Measurements from ENCODE around the gene SERPINB10.

The SERPINB10 gene

GRCh38 chr18:63951302-63951705 lies 43.5 kb downstream of the SERPINB10 start:
- Histone ChIP-seq H3K23ac (ENCODE audit: low read length) (no peak overlapping the region), H2BK5ac (ENCODE audit: low read depth, low read length, poor library complexity) (no peak overlapping the region), H3K9me3 (ENCODE audit: insufficient read depth, low read depth, low read length) (no peaks in the 10 kb centered on the region), H4K91ac (ENCODE audit: low read depth, low read length) (no peak overlapping the region), H4K12ac (ENCODE audit: low read depth, low read length) (no peak overlapping the region), H3K4me2 (ENCODE audit: low read length) (no peak overlapping the region), H2AK5ac (ENCODE audit: low read length) (no peak overlapping the region), H3K27me3 (ENCODE audit: insufficient read depth, low read length) (no peaks in the 10 kb centered on the region), H3K14ac (ENCODE audit: low read length) (no peak overlapping the region), H3K79me2 (ENCODE audit: control insufficient read depth, insufficient read depth, low read length, poor library complexity) (no peaks in the 10 kb centered on the region), H3K4ac (ENCODE audit: low read depth, low read length) (no peak overlapping the region), H3K4me1 (ENCODE audit: control insufficient read depth in 1 of 2, insufficient read depth in 2 of 2, low read length in 2 of 2) (peaks cover 0 to 4% of the 10 kb centered on the region in 2 experiments), H4K8ac (ENCODE audit: low read depth, low read length) (no peak overlapping the region), H3K27ac (ENCODE audit: low read depth, low read length) (no peak overlapping the region), H2AFZ (ENCODE audit: insufficient read depth, low read length, poor library complexity) (no peak overlapping the region), H2BK120ac (ENCODE audit: insufficient read depth, low read length, poor library complexity) (no peak overlapping the region), H3K18ac (ENCODE audit: low read length) (no peak overlapping the region), H3K79me1 (ENCODE audit: low read length) (no peaks in the 10 kb centered on the region), H3K36me3 (ENCODE audit: control insufficient read depth in 1 of 2, insufficient read depth in 2 of 2, low read length in 2 of 2) (no peaks in the 10 kb centered on the region), H3K4me3 (ENCODE audit: low read depth, low read length) (no peak overlapping the region), H2BK12ac (ENCODE audit: low read length) (no peak overlapping the region), H3K9ac (ENCODE audit: low read length) (no peak overlapping the region)
- no peak for DNase-seq
- no CpG with 5 or more reads among the region's 4 CpGs for WGBS (ENCODE audit: extremely low coverage, insufficient coverage, insufficient read length)

DNA sequence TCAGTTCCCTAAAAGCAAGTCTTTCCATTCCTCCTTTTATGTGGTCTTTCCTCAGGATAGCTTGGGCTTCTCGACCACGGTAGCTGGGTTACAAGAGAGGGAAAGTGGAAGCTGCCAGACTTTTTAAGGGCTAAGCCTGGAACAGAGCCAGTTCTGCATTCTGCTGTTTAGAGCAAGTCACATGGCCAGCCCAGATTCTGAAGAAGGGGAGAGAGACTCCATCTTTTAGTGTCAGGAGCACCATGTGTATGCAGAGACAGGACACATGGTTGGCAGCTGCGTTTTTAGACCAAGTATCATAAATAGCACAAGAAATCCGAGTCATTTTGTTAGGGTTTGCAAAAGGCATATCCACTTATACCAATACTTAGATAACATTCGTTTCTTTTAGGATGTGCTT lies 46.1 kb downstream of the SERPINB10 start:
- no peak overlapping the region for H3K18ac ChIP-seq (ENCODE audit: low read length)
- no peak overlapping the region for H3K4me3 ChIP-seq (ENCODE audit: low read depth, low read length)
- H2BK12ac ChIP-seq (ENCODE audit: low read length), result no peak overlapping the region
- H3K4me2 ChIP-seq (ENCODE audit: low read length), result no peak overlapping the region
- H3K36me3 ChIP-seq (ENCODE audit: control insufficient read depth in 1 of 2, insufficient read depth in 2 of 2, low read length in 2 of 2), result no peaks in the 10 kb centered on the region
- no CpG with 5 or more reads among the region's 5 CpGs for WGBS (ENCODE audit: extremely low coverage, insufficient coverage, insufficient read length)
- no peak overlapping the region for H2AK5ac ChIP-seq (ENCODE audit: low read length)
- H2BK5ac ChIP-seq (ENCODE audit: low read depth, low read length, poor library complexity), result no peak overlapping the region
- H4K8ac ChIP-seq (ENCODE audit: low read depth, low read length), result no peak overlapping the region
- H3K14ac ChIP-seq (ENCODE audit: low read length), result no peak overlapping the region
- no peaks in the 10 kb centered on the region for H3K9me3 ChIP-seq (ENCODE audit: insufficient read depth, low read depth, low read length)
- no peak overlapping the region for H3K27ac ChIP-seq (ENCODE audit: low read depth, low read length)
- no peak overlapping the region for H2AFZ ChIP-seq (ENCODE audit: insufficient read depth, low read length, poor library complexity)
- no peak overlapping the region for H4K12ac ChIP-seq (ENCODE audit: low read depth, low read length)
- H3K79me2 ChIP-seq (ENCODE audit: control insufficient read depth, insufficient read depth, low read length, poor library complexity), result no peaks in the 10 kb centered on the region
- H3K27me3 ChIP-seq (ENCODE audit: insufficient read depth, low read length), result no peaks in the 10 kb centered on the region
- DNase-seq, result no peak
- H3K79me1 ChIP-seq (ENCODE audit: low read length), result no peaks in the 10 kb centered on the region
- H3K23ac ChIP-seq (ENCODE audit: low read length), result no peak overlapping the region
- H2BK120ac ChIP-seq (ENCODE audit: insufficient read depth, low read length, poor library complexity), result no peak overlapping the region
- H3K4ac ChIP-seq (ENCODE audit: low read depth, low read length), result no peak overlapping the region
- no peak overlapping the region for H3K9ac ChIP-seq (ENCODE audit: low read length)
- no peak overlapping the region for H4K91ac ChIP-seq (ENCODE audit: low read depth, low read length)
- peaks cover 0 to 4% of the 10 kb centered on the region in 2 experiments for H3K4me1 ChIP-seq (ENCODE audit: control insufficient read depth in 1 of 2, insufficient read depth in 2 of 2, low read length in 2 of 2)

DNA sequence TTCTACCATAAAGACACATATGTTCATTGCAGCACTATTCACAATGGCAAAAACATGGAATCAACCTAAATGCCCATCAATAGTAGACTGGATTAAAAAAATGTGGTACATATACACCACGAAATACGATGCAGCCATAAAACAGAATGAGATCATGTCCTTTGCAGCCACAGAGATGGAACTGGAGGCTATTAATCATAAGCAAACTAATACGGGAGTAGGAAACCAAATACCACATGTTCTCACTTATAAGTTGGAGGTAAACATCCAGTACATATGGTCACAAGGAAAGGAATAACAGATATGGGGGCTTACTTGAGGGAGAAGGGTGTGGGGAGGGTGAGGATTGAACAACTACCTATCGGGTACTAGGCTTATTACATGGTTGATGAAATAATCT lies 49.0 kb downstream of the SERPINB10 start:
- Histone ChIP-seq H2AK5ac (ENCODE audit: low read length) (no peak overlapping the region), H3K4ac (ENCODE audit: low read depth, low read length) (no peak overlapping the region), H2BK12ac (ENCODE audit: low read length) (no peak overlapping the region), H3K79me1 (ENCODE audit: low read length) (no peaks in the 10 kb centered on the region), H3K4me3 (ENCODE audit: low read depth, low read length) (no peak overlapping the region), H3K27ac (ENCODE audit: low read depth, low read length) (no peak overlapping the region), H3K27me3 (ENCODE audit: insufficient read depth, low read length) (no peaks in the 10 kb centered on the region), H3K79me2 (ENCODE audit: control insufficient read depth, insufficient read depth, low read length, poor library complexity) (no peaks in the 10 kb centered on the region), H4K91ac (ENCODE audit: low read depth, low read length) (no peak overlapping the region), H4K12ac (ENCODE audit: low read depth, low read length) (no peak overlapping the region), H3K36me3 (ENCODE audit: control insufficient read depth in 1 of 2, insufficient read depth in 2 of 2, low read length in 2 of 2) (no peaks in the 10 kb centered on the region), H3K9me3 (ENCODE audit: insufficient read depth, low read depth, low read length) (no peaks in the 10 kb centered on the region), H2AFZ (ENCODE audit: insufficient read depth, low read length, poor library complexity) (no peak overlapping the region), H2BK120ac (ENCODE audit: insufficient read depth, low read length, poor library complexity) (no peak overlapping the region), H3K9ac (ENCODE audit: low read length) (no peak overlapping the region), H2BK5ac (ENCODE audit: low read depth, low read length, poor library complexity) (no peak overlapping the region), H4K8ac (ENCODE audit: low read depth, low read length) (no peak overlapping the region), H3K14ac (ENCODE audit: low read length) (no peak overlapping the region), H3K4me2 (ENCODE audit: low read length) (no peak overlapping the region), H3K4me1 (ENCODE audit: control insufficient read depth in 1 of 2, insufficient read depth in 2 of 2, low read length in 2 of 2) (no peaks in the 10 kb centered on the region), H3K23ac (ENCODE audit: low read length) (no peak overlapping the region), H3K18ac (ENCODE audit: low read length) (no peak overlapping the region)
- no CpG with 5 or more reads among the region's 4 CpGs for WGBS (ENCODE audit: extremely low coverage, insufficient coverage, insufficient read length)
- DNase-seq, result no peak

- Histone ChIP-seq H3K4ac (ENCODE audit: low read depth, low read length) (no peak overlapping the region), H3K27ac (ENCODE audit: low read depth, low read length) (no peak overlapping the region), H4K8ac (ENCODE audit: low read depth, low read length) (no peak overlapping the region), H3K18ac (ENCODE audit: low read length) (no peak overlapping the region), H3K23ac (ENCODE audit: low read length) (no peak overlapping the region), H3K9me3 (ENCODE audit: insufficient read depth, low read depth, low read length) (no peaks in the 10 kb centered on the region), H3K4me2 (ENCODE audit: low read length) (no peak overlapping the region), H4K91ac (ENCODE audit: low read depth, low read length) (no peak overlapping the region), H3K4me1 (ENCODE audit: control insufficient read depth in 1 of 2, insufficient read depth in 2 of 2, low read length in 2 of 2) (no peaks in the 10 kb centered on the region), H2AFZ (ENCODE audit: insufficient read depth, low read length, poor library complexity) (no peak overlapping the region), H3K4me3 (ENCODE audit: low read depth, low read length) (no peak overlapping the region), H3K79me2 (ENCODE audit: control insufficient read depth, insufficient read depth, low read length, poor library complexity) (no peaks in the 10 kb centered on the region), H3K36me3 (ENCODE audit: control insufficient read depth in 1 of 2, insufficient read depth in 2 of 2, low read length in 2 of 2) (no peaks in the 10 kb centered on the region), H4K12ac (ENCODE audit: low read depth, low read length) (no peak overlapping the region), H2AK5ac (ENCODE audit: low read length) (no peak overlapping the region), H3K27me3 (ENCODE audit: insufficient read depth, low read length) (no peaks in the 10 kb centered on the region), H3K9ac (ENCODE audit: low read length) (no peak overlapping the region), H2BK5ac (ENCODE audit: low read depth, low read length, poor library complexity) (no peak overlapping the region), H2BK12ac (ENCODE audit: low read length) (no peak overlapping the region), H3K14ac (ENCODE audit: low read length) (no peak overlapping the region), H3K79me1 (ENCODE audit: low read length) (no peaks in the 10 kb centered on the region), H2BK120ac (ENCODE audit: insufficient read depth, low read length, poor library complexity) (no peak overlapping the region)
- no peak for DNase-seq
- no CpG with 5 or more reads among the region's 1 CpG for WGBS (ENCODE audit: extremely low coverage, insufficient coverage, insufficient read length)
Measured at GRCh38 chr18:63960891-63961290, 53.1 kb downstream of the SERPINB10 start.
